Testis (tissue), 2 donors: ENCODE data around the gene JADE3.

Experiments
- CTCF ChIP-seq, 3 experiments: fragments of 450-650 bp in 2 of 3; fragments of 200-600 bp in 1 of 3; sonication (generic) in 1 of 3; IDR thresholded peaks; one replicate each; pipeline ENCODE4 v1.5.1; 2016 to 2019; ENCODE audit warnings: antibody characterized with exemption in 3 of 3, mild to moderate bottlenecking in 2 of 3, moderate library complexity in 1 of 3
- POLR2A ChIP-seq: fragments of 450-650 bp; IDR thresholded peaks from one replicate; pipeline ENCODE4 v1.6.1; 2017; ENCODE audit warnings: antibody characterized with exemption, mild to moderate bottlenecking, moderate library complexity

GRCh38 chrX:47078129-47079043, 166.2 kb downstream of the JADE3 start, which contains the start of gene RGN:
- TF ChIP-seq CTCF (IDR thresholded peaks at IDR 0.05) (no peak), POLR2A (no peak)
